Stimulated activated CD4-positive, alpha-beta T cell treated with anti-CD3 and anti-CD28 coated beads, TNF-alpha, amount 100 ng/mL, for 24 hours (primary cell): ENCODE data around the gene GNAL.

Source experiments
- DNase-seq, 3 experiments: peaks; one replicate each; pipeline ENCODE4 v3.0.0-alpha.2; 2020; ENCODE audit warnings: low read depth in 3 of 3

Gene GNAL

DNA sequence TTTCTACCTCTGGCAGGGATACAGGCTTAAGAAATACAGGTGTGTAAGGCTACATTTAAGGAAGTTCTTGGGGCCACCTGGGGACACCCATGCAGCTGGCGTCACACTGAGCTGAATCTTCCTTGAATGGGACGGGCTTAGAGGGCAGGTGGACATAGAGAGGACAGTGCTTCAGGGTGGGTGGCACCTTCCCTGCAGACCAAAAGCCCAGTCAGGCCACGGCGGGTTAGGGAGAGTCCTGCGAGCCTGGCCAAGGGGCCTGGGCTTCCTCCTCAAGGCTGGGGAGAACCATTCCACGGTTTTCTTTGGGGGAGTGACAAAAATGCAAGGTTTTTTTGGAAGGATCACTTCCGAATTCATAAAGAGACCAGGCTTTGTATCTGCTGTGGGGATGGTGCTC, 73.4 kb downstream of the GNAL start:
- DNase-seq = no peak

DNA sequence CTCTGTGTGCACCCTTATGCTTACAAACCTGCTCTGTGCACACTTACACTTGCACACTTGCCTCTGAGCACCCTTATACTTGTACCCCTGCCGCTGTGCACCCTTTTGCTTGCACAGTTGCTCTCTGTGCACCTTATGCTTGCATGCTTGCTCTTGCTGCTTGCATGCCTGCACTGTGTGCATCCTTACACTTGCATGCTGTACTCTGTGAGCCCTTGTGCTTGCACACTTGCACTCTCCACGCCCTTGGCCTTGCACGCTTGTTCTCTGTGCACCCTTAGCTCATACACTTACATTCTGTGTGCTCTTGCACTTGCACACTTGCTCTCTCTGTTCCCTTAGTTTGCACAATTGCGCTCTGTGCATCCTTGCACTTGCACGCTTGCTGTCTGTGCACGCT, 78.3 kb downstream of the GNAL start:
- no peak for DNase-seq

- DNase-seq = no peak
These were observed 78.9 kb downstream of the GNAL start for GRCh38 chr18:11767935-11768334.

- no peak for DNase-seq
These were observed 86.5 kb downstream of the GNAL start for GRCh38 chr18:11775436-11776174.

GRCh38 chr18:11780042-11780441, 91.0 kb downstream of the GNAL start:
- no peak for DNase-seq

GRCh38 chr18:11783716-11784331, 94.8 kb downstream of the GNAL start:
- DNase-seq = no peak

- no peak for DNase-seq
These were observed 95.7 kb downstream of the GNAL start for GRCh38 chr18:11784674-11785304.

DNA sequence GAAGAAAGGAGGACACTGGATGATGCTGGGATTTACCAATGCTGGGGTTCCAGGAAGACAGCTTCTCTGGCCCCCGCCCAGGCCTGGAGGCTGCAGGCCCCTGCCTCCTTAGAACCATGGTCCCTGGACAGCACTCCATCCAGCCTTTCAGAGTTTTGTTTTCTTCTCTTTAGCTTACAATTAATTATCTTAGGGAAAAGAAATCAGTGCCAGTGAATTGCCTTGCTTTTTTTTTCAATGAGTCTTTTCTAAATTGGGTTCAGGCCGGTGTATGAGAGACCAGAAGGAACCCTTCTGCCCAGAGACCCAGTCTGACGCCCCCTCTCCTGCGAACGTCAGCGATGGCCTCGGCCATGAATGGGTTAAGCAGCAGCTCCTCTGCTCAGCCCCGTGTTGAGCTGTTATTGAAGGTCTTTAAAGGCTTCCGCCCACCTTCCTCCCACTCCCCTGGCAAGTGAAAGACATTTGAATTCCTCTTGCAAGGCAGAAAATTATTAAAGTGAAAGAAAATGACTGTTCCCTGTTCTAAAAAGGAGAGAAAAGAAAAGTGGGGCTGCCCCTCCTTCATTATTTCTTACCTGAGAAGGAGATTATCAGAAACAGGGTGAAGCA, 96.5 kb downstream of the GNAL start:
- no peak for DNase-seq

DNA sequence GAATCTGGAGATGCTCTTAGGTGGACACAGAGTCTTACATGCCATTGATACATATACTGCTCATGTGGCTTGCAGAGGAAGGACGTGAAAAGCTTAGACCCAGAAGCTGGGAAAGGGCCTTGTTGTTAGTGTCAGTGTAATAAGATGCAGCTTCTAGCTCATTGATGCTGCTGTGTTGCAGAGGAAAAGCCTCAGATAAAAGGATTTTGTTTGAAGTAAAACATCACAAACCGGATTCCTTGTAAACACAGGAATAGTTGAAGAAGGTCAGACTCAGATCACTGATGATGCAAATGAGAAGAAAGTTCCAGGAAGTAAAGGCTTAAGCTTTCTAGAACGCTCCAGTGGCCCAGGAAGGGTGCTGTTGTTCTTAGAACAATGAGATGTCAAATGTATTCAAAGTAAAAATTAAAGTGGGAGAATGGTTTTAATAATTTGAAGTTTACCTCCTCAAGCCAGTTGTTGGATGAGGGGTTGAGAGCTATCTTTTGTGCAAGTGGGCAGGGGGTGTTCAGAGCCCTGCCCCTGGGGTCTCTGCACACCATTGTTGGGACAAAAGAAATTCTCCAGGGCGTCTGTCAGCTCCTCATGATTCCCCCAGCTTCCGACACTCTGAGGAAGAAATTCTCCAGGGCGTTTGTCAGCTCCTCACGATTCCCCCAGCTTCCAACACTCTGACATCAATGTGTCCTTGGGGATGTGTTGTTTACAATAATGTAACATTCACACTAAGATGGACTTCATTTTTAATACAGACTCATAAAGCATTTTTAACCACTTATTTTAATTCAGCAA, 100.8 kb downstream of the GNAL start:
- DNase-seq = no peak

GRCh38 chr18:11791131-11791530, 102.1 kb downstream of the GNAL start:
- DNase-seq = no peak

DNA sequence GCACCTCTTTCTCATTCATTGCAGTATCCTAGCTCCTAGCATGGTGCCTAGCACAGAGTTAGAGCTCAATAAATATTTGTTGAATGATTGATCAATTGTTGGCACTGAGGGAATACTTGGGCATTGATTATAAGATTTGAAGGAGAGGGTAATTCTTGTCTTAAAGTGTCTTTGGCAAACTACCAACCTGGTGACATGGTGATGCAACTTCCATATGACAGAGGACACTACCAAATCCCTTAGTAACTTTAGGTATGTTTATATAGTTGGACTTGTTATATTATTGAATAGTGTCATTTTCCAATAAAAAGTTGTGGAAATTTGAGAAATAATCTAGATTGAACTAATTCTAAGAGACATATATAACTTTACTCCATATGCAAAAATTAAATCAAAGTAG, 103.6 kb downstream of the GNAL start:
- no peak for DNase-seq

GRCh38 chr18:11794195-11794594, 105.1 kb downstream of the GNAL start:
- no peak for DNase-seq

- no peak for DNase-seq
These were observed 106.9 kb downstream of the GNAL start for GRCh38 chr18:11795916-11796315.

DNA sequence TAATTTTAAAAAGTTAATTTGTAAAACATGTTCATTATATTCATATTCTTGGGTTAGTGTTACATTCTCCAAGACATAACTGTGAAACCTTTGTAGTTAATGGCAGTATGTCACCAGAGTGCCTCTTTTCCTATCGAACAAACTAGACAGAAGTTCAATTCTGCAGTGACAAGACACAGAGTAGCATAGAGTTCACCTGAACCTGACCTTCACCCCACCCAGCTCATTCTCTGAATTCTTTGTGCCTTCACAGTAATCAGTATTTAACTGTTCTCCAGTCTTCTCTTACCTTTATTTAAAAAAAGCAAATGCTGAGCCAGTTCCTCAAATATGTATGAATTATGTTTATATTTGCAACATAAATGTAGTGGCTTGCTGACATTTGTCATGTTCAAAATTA, 109.2 kb downstream of the GNAL start:
- no peak for DNase-seq

DNA sequence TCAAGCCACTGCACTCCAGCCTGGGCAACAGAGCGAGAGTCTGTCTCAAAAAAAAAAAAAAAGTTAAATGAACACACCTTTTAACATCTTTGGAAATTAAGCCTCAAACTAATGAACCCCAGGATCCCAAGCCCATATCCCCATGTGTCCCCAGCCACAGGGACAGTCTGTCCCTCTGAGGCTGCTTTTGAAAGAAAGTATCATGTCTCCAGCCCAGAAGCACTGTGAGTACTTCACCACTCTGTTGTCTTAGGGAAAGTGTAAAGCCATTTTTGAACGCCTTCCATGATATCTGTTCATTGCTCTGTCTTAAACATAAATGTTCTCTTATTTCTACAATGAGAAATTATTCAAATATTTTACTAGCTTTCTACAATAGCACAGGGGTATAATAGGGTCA, 110.0 kb downstream of the GNAL start:
- DNase-seq = no peak

- no peak for DNase-seq
These were observed 111.7 kb downstream of the GNAL start for GRCh38 chr18:11800566-11801334.

DNA sequence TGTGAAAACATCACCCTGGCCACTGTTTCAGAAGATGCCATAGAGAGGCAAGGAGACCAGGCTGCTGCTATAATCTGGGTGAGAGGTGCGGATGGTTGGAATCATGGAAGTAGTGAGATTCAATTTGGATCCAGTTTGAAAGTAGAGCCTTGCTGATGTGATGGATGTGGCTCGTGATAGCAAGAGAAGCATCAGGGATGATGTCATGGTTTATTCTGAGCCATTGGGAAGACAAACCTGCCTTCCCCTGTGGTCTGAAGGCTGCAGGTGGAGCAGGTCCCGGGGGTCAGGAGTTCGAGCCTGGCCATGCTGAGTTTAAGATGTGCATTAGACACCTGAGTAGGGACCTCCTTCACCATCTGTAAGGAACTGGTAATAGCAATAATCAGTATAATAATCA, 112.5 kb downstream of the GNAL start:
- no peak for DNase-seq

DNA sequence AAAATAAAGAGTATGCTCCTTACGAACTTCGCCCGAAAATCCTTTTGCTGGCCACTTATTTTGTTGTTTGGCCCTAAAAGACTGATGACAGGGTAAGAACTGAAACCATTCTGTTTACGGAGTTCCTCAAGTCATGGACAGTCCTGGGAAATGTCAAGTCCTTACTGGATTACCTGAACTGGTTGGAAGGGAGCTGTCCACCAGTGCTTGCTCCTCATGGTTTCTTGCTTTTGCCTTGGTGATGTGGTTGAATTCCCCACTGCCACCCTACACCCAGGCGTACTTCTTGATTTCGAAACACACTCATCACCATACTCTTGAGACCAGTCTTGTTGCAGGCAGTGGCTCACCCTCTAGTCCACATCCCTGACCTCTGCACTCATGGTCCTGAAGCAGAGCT, 113.1 kb downstream of the GNAL start:
- no peak for DNase-seq

- no peak for DNase-seq
These were observed 113.5 kb downstream of the GNAL start for GRCh38 chr18:11802586-11802985.

- no peak for DNase-seq
These were observed 118.2 kb downstream of the GNAL start for GRCh38 chr18:11807233-11807632.
